Activated T-cell treated with anti-CD3 and anti-CD28 coated beads, Interleukin-2, amount 50 U/mL, for 1 hour (primary cell): ENCODE results near the gene USP50.
"Not testable (repeated sequence)": the region's sequence is repeated elsewhere in the genome, so short reads cannot be mapped to it uniquely, and the experiment has no call there.

Source experiments
- DNase-seq: peaks from one replicate; pipeline ENCODE4 v3.0.0-alpha.2; 2020

The USP50 gene

GRCh38 chr15:50546566-50546965, at the start of gene USP50:
USP50 (minus strand) TSS chr15:50546666; CDS start chr15:50546525, 141 bp downstream.
- no peak for DNase-seq

GRCh38 chr15:50594311-50594710, 47.8 kb upstream of the USP50 start:
- no peak for DNase-seq

- no peak for DNase-seq
Measured at GRCh38 chr15:50593761-50594160, 47.3 kb upstream of the USP50 start.

GRCh38 chr15:50590288-50590687, 43.8 kb upstream of the USP50 start:
- no peak for DNase-seq

- DNase-seq: no peak
Measured at GRCh38 chr15:50577492-50577891, 31.0 kb upstream of the USP50 start.

GRCh38 chr15:50576166-50576565, 29.7 kb upstream of the USP50 start:
- no peak for DNase-seq

GRCh38 chr15:50573842-50574241, 27.4 kb upstream of the USP50 start:
- not testable (repeated sequence) for DNase-seq

- no peak for DNase-seq
Measured at GRCh38 chr15:50563756-50564155, 17.3 kb upstream of the USP50 start.

- no peak for DNase-seq
Measured at GRCh38 chr15:50562735-50563640, 16.5 kb upstream of the USP50 start.

GRCh38 chr15:50558012-50558411, 11.5 kb upstream of the USP50 start:
- no peak for DNase-seq

- no peak for DNase-seq
Measured at GRCh38 chr15:50556642-50557371, 10.3 kb upstream of the USP50 start.

- no peak for DNase-seq
Measured at GRCh38 chr15:50552238-50552637, 5.8 kb upstream of the USP50 start.

GRCh38 chr15:50549326-50549725, 2.9 kb upstream of the USP50 start:
- no peak for DNase-seq

GRCh38 chr15:50544368-50544767, 2.1 kb downstream of the USP50 start:
- DNase-seq: no peak

- no peak for DNase-seq
Measured at GRCh38 chr15:50543556-50543955, 2.9 kb downstream of the USP50 start.

GRCh38 chr15:50542887-50543210, 3.6 kb downstream of the USP50 start:
- DNase-seq: no peak

GRCh38 chr15:50531766-50532165, 14.7 kb downstream of the USP50 start:
- DNase-seq: no peak

- no peak for DNase-seq
Measured at GRCh38 chr15:50531163-50531562, 15.3 kb downstream of the USP50 start.

GRCh38 chr15:50523851-50524251, 22.6 kb downstream of the USP50 start:
- no peak for DNase-seq

- no peak for DNase-seq
Measured at GRCh38 chr15:50519740-50520425, 26.6 kb downstream of the USP50 start.

- DNase-seq: no peak
Measured at GRCh38 chr15:50513001-50513400, 33.5 kb downstream of the USP50 start.

GRCh38 chr15:50506121-50506520, 40.3 kb downstream of the USP50 start:
- no peak for DNase-seq

GRCh38 chr15:50505656-50506055, 40.8 kb downstream of the USP50 start:
- not testable (repeated sequence) for DNase-seq

GRCh38 chr15:50503144-50503543, 43.3 kb downstream of the USP50 start:
- DNase-seq: no peak
